DMS 273 treated with DMSO at 0.1 percent for 48 hours (cell line): Measurements from ENCODE around the gene CCDC158.
"Not testable (repeated sequence)": the region's sequence is repeated elsewhere in the genome, so short reads cannot be mapped to it uniquely, and the experiment has no call there.

ENCODE experiments used
- DNase-seq: peaks from one replicate; lab custom pipeline; 2025; lab: John Stamatoyannopoulos, UW

Gene CCDC158

DNA sequence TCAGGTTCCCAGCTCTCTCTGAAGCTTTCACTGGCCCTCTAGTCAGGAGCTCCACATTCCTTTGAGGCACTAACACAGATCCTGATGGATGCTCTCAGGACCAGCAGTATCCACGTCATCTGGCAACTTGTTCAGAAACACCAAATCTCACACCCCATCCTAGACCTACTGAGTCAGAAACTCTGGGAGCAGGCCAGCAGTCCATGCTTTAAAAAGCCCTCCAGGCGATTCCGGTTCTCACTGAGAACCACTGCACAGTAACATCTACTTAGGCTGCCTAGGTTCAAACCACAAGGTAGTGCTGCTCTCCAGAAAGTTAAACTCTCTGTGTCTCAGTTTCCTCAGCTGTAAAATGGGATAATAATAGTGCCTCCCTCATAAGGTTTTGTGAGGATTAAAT lies 55.3 kb downstream of the CCDC158 start:
- no peak for DNase-seq

DNA sequence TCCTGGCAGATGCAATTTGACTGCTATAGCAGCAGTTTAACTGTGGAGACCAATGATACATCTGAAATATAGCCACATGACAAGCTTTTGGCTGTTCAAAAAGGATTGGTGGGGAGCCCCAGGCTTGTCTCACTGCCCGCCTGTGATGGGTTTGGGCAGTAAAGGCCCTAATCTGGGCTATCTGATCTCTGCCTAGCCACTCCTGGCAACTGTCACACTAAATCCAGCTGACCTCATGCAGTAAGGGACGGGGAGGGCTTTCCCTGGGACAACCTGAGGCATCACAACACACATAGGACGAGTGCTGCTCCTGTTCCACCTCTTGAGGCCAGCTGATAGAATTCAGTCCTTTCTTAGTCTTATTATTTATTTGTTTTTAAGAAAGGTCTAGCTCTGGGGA lies 56.2 kb downstream of the CCDC158 start:
- no peak for DNase-seq

DNA sequence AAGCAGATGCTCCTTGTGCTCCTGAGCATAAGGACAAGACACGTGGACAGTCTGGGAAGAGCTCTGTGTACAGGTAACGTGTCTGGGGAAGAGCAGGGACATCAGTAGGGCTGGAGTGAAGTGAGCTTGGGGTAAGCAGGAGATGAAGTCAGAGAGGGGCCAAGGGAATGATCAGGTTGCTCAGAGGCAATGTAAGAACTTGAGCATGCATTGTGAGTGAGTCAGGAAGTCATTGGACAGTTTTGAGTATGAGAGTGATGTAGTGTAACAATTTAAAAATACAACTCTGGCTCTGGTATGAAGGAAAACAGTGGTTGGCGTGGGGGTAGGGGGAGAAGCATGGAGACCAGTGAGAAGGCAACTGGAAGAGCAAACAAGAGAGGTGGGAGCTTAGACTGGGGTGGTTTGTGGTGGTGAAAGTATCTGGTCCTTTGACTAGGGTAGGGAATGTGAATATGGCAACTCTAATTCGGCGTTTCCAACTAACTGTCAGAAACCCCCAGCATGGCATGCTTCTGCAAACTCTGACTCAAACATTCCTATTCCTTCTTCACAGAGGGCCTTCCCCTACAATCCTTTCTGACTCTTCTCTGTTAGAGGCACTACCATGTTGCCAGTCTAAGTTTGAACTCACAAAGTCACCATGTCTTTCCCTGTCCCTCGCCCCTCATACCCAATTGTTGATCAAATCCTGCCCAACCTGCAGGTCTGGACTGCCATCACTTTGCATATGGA lies 57.2 kb downstream of the CCDC158 start:
- no peak for DNase-seq

- no peak for DNase-seq
Observed at GRCh38 chr4:76361689-76362412, 59.1 kb downstream of the CCDC158 start.

DNA sequence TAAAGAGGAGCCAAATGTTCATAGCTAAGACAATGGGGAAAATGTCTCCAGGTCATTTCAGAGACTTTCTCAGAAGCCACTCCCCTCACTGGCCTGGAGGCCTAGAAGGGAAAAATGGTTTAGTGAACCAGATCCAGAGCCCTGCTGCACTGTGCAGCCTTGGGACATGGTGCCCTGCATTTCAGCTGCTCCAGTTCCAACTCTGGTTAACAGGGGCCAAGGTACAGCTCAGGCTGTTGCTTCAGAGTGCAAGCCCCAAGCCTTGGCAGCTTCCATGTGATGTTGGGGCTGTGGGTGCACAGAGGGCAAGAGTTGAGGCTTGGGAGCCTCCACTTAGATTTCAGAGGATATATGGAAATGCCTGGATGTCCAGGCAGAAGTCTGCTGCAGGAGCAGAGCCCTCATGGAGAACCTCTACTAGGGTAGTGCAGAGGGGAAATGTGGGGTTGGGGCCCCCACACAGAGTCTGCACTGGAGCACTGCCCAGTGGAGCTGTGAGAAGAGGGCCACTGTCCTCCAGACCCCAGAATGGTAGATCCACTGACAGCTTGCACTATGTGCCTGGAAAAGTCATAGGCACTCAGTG lies 61.0 kb downstream of the CCDC158 start:
- DNase-seq: not testable (repeated sequence)

- DNase-seq: no peak
Observed at GRCh38 chr4:76357981-76358380, 63.0 kb downstream of the CCDC158 start.

DNA sequence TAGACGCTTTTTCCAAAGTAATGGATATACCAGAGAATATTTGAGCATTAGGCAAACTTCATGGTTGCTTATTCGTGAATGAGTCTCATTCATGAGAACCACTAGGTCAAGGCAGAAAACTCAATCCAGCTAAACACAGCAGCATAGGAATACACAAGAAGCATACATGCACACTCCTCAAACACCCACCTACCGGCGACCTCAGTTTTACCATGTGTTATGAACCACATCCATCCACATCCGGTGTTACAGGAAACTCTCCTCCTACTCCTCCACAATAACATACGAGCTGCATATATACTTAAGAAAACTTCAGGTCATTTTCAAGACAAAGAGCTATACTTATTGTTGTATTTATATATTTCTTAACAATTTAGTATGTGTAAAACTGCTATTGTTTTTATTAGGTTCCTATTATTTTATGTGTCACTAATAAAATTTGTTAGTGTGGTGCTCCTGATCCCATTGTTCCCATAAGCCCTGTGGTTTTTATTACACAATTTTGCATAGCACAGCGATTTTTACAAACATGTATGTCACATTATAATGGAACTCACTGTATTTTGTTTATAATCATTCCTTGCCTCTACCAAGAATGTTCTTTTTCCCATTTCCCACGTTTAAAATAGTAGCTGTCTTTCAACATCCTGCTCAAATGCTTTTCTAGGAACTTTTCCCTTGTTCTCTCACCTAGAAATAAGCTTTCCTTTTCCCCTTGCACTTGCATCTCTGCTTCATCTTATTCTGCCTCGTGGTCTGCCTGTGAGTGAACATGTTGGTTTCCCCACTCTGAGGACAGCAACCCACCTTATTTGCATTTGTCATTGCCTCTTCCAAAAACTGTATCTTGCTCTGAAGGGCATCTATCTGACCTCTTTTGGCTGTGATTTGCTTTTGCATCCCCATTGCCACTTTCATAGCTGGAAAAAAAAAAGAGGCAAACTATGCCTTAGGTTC lies 66.1 kb downstream of the CCDC158 start:
- DNase-seq: no peak

GRCh38 chr4:76342803-76343202 lies 78.1 kb downstream of the CCDC158 start:
- no peak for DNase-seq

- no peak for DNase-seq
Observed at GRCh38 chr4:76342191-76342590, 78.8 kb downstream of the CCDC158 start.

GRCh38 chr4:76341063-76341462 lies 79.9 kb downstream of the CCDC158 start:
- no peak for DNase-seq

DNA sequence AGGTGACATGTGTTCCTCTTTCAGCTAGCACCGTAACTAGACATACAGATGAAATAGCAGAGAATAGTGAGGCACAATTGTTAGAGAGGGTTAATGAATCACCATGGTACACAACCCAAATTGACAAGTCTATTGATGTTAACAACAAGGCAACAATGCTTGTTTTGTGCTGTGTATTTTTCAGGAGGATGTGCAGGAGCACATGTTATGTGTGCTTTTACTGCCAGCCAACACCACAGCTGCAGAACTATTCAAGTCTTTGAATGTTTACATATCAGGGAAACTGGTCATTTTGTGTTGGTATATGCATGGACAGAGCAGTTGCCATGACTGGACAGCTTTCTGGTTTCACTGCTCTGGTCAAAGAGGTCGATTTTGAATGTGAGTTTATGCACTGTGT lies 81.6 kb downstream of the CCDC158 start:
- DNase-seq: no peak

- no peak for DNase-seq
Observed at GRCh38 chr4:76334885-76335284, 86.1 kb downstream of the CCDC158 start.

GRCh38 chr4:76326515-76326914 lies 94.4 kb downstream of the CCDC158 start:
- DNase-seq: no peak

DNA sequence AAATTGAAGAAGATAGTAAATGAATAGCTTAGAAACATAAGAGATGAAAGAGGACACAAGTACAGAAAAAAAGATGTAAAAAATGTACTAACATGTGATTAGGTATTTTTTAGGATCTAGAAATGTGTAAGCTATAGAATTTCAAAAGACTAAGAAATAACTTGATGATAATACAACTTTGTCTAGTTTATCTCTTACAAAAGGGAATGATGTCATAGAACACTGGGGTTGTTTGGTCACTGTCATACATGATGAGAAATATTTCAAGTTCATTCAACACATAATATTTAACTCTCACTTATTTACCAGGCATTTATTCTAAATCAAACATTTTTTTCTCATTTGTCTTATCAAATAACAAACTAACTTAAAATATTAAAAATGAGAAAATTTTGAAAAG lies 95.9 kb downstream of the CCDC158 start:
- no peak for DNase-seq

GRCh38 chr4:76322236-76322635 lies 98.7 kb downstream of the CCDC158 start:
- no peak for DNase-seq

GRCh38 chr4:76316131-76316530 lies 104.8 kb downstream of the CCDC158 start:
- no peak for DNase-seq

- no peak for DNase-seq
Observed at GRCh38 chr4:76315267-76315918, 105.5 kb downstream of the CCDC158 start.

- no peak for DNase-seq
Observed at GRCh38 chr4:76313547-76313946, 107.4 kb downstream of the CCDC158 start.

- DNase-seq: no peak
Observed at GRCh38 chr4:76312457-76312856, 108.5 kb downstream of the CCDC158 start.

DNA sequence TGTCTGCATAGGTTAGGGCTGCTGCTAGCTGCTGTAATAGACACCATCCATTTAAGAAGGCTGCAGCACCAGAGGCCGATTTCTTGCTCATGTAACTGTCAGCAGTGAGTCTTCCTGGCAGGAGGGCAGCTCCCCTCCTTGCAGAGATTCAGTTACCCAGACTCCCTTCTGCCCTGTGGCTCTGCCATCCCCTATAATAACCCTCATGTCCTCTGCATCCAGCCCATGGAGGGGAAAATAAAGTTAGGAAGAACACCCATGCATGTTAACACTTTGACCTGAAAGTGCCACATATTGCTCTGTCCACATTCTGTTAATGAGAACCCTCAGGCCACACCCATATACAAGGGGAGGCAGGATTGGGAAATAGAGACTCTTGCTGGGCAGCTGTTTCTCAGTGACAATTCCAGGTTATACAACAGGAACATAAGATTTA lies 109.0 kb downstream of the CCDC158 start:
- DNase-seq: peak; percentile 55

GRCh38 chr4:76310683-76311082 lies 110.3 kb downstream of the CCDC158 start:
- DNase-seq: no peak
